GM23338 (cell line): ENCODE measurements around the gene HSD11B2. TPM values are rescaled to one million over a fixed set of nuclear protein-coding genes. Genes with fewer than 3 reads are reported as not detected.

Source experiments
- ATAC-seq: fragments of 200-7000 bp; cut with Tn5 transposase; 3 replicates; pipeline ENCODE4 v1.9.1; 2020
- DNase-seq: peaks from one replicate; pipeline ENCODE4 v3.0.0-alpha.2; 2015; ENCODE audit warnings: low spot score
- H2AFZ ChIP-seq: fragments of 200-600 bp; sonication (generic); 2 replicates; pipeline ENCODE4 v1.8.0; 2016; ENCODE audit warnings: antibody characterized with exemption, mild to moderate bottlenecking, moderate library complexity
- H3F3A ChIP-seq: fragments of 200-600 bp; sonication (generic); replicated peaks from 2 replicates; pipeline ENCODE4 v1.8.0; 2017; ENCODE audit warnings: antibody characterized with exemption, mixed run types, low read depth
- H3K27ac ChIP-seq: fragments of 200-600 bp; sonication (generic); 2 replicates; pipeline ENCODE4 v1.6.1; 2016; ENCODE audit warnings: low read depth
- H3K27me3 ChIP-seq: fragments of 200-600 bp; sonication (generic); 2 replicates; pipeline ENCODE4 v1.8.0; 2016; ENCODE audit warnings: mild to moderate bottlenecking, mixed run types, moderate library complexity; ENCODE audit not compliant: insufficient read depth
- H3K36me3 ChIP-seq: fragments of 200-600 bp; sonication (generic); 2 replicates; pipeline ENCODE4 v1.8.0; 2016; ENCODE audit warnings: mild to moderate bottlenecking; ENCODE audit not compliant: insufficient read depth
- H3K4me1 ChIP-seq: fragments of 200-600 bp; sonication (generic); 2 replicates; pipeline ENCODE4 v1.8.0; 2016; ENCODE audit warnings: mild to moderate bottlenecking, moderate library complexity; ENCODE audit not compliant: insufficient read depth
- H3K4me2 ChIP-seq: fragments of 200-600 bp; sonication (generic); 2 replicates; pipeline ENCODE4 v1.7.1; 2017; ENCODE audit warnings: mixed run types
- H3K4me3 ChIP-seq: fragments of 200-600 bp; sonication (generic); 2 replicates; pipeline ENCODE4 v1.6.1; 2016; ENCODE audit warnings: mixed run types
- H3K79me2 ChIP-seq: fragments of 200-600 bp; sonication (generic); replicated peaks from 2 replicates; pipeline ENCODE4 v1.8.0; 2017; ENCODE audit warnings: mild to moderate bottlenecking; ENCODE audit not compliant: insufficient read depth
- H3K9me2 ChIP-seq: fragments of 200-600 bp; sonication (generic); 2 replicates; pipeline ENCODE4 v1.8.0; 2017; ENCODE audit not compliant: insufficient read depth
- H4K20me1 ChIP-seq: fragments of 200-600 bp; sonication (generic); replicated peaks from 2 replicates; pipeline ENCODE4 v1.8.0; 2017; ENCODE audit warnings: mild to moderate bottlenecking; ENCODE audit not compliant: insufficient read depth
- H3K27ac Mint-ChIP-seq: 2 replicates; pipeline ENCODE4 v1.8.0; 2020; ENCODE audit warnings: inconsistent platforms, mild to moderate bottlenecking, moderate library complexity, mixed read lengths
- H3K27me3 Mint-ChIP-seq: 3 replicates; pipeline ENCODE4 v1.8.0; 2022; ENCODE audit warnings: low read depth, mild to moderate bottlenecking, moderate library complexity, mixed read lengths, inconsistent platforms; ENCODE audit not compliant: insufficient read depth, poor library complexity
- H3K36me3 Mint-ChIP-seq: 3 replicates; pipeline ENCODE4 v1.8.0; 2021; ENCODE audit warnings: low read depth, mild to moderate bottlenecking, inconsistent platforms, moderate library complexity, mixed read lengths
- H3K4me1 Mint-ChIP-seq: 3 replicates; pipeline ENCODE4 v1.8.0; 2020; ENCODE audit warnings: mild to moderate bottlenecking, inconsistent platforms, mixed read lengths
- H3K4me3 Mint-ChIP-seq: 3 replicates; pipeline ENCODE4 v1.8.0; 2021; ENCODE audit warnings: moderate library complexity, mild to moderate bottlenecking, inconsistent platforms, mixed read lengths
- H3K9me3 Mint-ChIP-seq: 3 replicates; pipeline ENCODE4 v1.8.0; 2020; ENCODE audit warnings: moderate library complexity, mild to moderate bottlenecking, inconsistent platforms, mixed read lengths
- CREB1 ChIP-seq: fragments of 250-450 bp; sonication (Bioruptor Pico); IDR thresholded peaks from 2 replicates; pipeline ENCODE4 v1.5.0; 2020; ENCODE audit warnings: low read depth, mild to moderate bottlenecking, moderate library complexity
- EZH2 ChIP-seq: fragments of 200-600 bp; sonication (generic); IDR thresholded peaks from one replicate; pipeline ENCODE4 v1.8.0; 2017; ENCODE audit warnings: antibody characterized with exemption, mild to moderate bottlenecking, low read depth; ENCODE audit not compliant: unreplicated experiment
- EZH2phosphoT487 ChIP-seq: fragments of 200-600 bp; sonication (generic); IDR thresholded peaks from one replicate; pipeline ENCODE4 v1.8.1; 2018; ENCODE audit warnings: antibody characterized with exemption; ENCODE audit not compliant: unreplicated experiment
- JUNB ChIP-seq: IDR thresholded peaks from one replicate; pipeline ENCODE4 v1.6.1; 2016; ENCODE audit warnings: antibody characterized with exemption; ENCODE audit not compliant: unreplicated experiment
- NANOG ChIP-seq: IDR thresholded peaks from 2 replicates; pipeline ENCODE4 v1.6.1; 2016; ENCODE audit warnings: antibody characterized with exemption, borderline replicate concordance
- POLR2AphosphoS5 ChIP-seq: IDR thresholded peaks from 2 replicates; pipeline ENCODE4 v1.6.1; 2016; ENCODE audit warnings: antibody characterized with exemption, low read depth
- STAT1 ChIP-seq: IDR thresholded peaks from one replicate; pipeline ENCODE4 v1.6.1; 2016; ENCODE audit warnings: antibody characterized with exemption; ENCODE audit not compliant: unreplicated experiment
- ZNF114 ChIP-seq: fragments of 250-450 bp; sonication (Bioruptor Pico); IDR thresholded peaks from 2 replicates; pipeline ENCODE4 v1.5.0; 2020; ENCODE audit warnings: mild to moderate bottlenecking, moderate library complexity
- ZNF331 ChIP-seq: fragments of 250-450 bp; sonication (Bioruptor Pico); IDR thresholded peaks from 2 replicates; pipeline ENCODE4 v1.5.0; 2020; ENCODE audit warnings: low read depth, mild to moderate bottlenecking, moderate library complexity
- ZNF462 ChIP-seq: fragments of 250-450 bp; sonication (Bioruptor Pico); IDR thresholded peaks from 2 replicates; pipeline ENCODE4 v1.5.0; 2020; ENCODE audit warnings: mild to moderate bottlenecking, moderate library complexity
- polyA plus RNA-seq: library from polyadenylated mRNA; unstranded; fragments of >200 nt; fragmentation: Nextera tagmentation; extraction: Ambion mirVana; gene quantifications from 2 replicates; pipeline ENCODE4 v1.2.1, GENCODE V29; 2016
- total RNA-seq: library from RNA; depleted of rRNA; stranded (reverse); fragments of >200 nt; shearing (Covaris generic); gene quantifications from 2 replicates; pipeline ENCODE4 v1.2.3, GENCODE V29; 2014
- TF ChIP-seq, protein P1 (sequence below): IDR thresholded peaks from one replicate; pipeline ENCODE4 v1.6.1; 2018; ENCODE audit warnings: antibody characterized with exemption; ENCODE audit not compliant: unreplicated experiment
- TF ChIP-seq, protein P2 (sequence below): IDR thresholded peaks from 2 replicates; pipeline ENCODE4 v1.6.1; 2016; ENCODE audit warnings: antibody characterized with exemption
- TF ChIP-seq, protein P3 (sequence below), 2 experiments: fragments of 200-600 bp in 1 of 2; sonication (generic) in 1 of 2; conservative IDR thresholded peaks; 2 replicates each; pipeline versions ENCODE4 v1.5.1 to v1.6.1; 2016 to 2017; ENCODE audit warnings: antibody characterized with exemption in 2 of 2, low read depth in 2 of 2, mild to moderate bottlenecking in 2 of 2, moderate library complexity in 1 of 2

Gene HSD11B2
- total and polyA plus RNA-seq, 2 experiments from 2014 or later = 14.8 to 23.0 TPM

DNA sequence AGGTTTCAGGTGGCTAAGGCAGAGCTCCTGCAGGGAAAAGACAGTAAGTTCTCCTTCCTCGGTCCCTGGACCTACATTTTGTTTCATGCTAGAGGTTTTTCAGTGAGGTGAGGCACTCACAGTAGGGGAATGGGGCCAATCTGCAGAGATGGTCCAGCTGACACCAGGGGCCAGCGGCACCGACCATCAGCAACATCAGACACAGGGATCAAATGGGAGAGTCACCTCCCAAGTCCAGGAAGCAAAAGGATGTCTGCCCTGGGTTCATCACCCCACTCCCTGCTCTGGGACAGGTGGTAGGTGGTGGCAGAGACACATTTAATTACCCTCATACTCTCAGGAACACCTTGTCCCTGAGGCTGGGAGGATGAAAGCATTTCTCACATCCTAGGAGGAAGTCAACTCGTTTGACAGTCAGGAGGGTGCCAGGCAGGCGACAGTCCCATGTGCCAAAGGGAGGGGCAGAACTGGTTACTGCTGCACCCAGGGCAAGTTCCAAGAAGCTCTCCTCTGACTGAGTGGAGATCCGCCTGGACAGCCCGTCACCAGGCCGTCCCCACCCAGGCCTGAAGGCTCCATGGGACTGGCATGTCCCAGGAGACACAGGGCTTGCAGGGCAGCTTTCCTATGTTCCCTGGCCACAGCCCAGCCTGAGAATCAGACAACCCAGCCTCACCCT lies 30.8 kb downstream of the HSD11B2 start:
- no peaks in the 10 kb centered on the region for H3K36me3 Mint-ChIP-seq
- no peak for ATAC-seq
- H3K9me3 Mint-ChIP-seq = no peaks in the 10 kb centered on the region
- DNase-seq = no peak
- H3K4me1 ChIP-seq = no peaks in the 10 kb centered on the region
- no peak overlapping the region for H3K27ac ChIP-seq
- no peak overlapping the region for H2AFZ ChIP-seq
- no peak overlapping the region for H3K4me2 ChIP-seq
- H3K36me3 ChIP-seq = no peaks in the 10 kb centered on the region
- no peak overlapping the region for H3K4me3 ChIP-seq
- no peaks in the 10 kb centered on the region for H3K27me3 ChIP-seq
- peak overlapping the region; percentile 56; the same call in 1 of the 2 replicates for H3K27ac Mint-ChIP-seq
- peaks cover 6% of the 10 kb centered on the region for H3K27me3 Mint-ChIP-seq
- H3K79me2 ChIP-seq = no peaks in the 10 kb centered on the region
- no peak overlapping the region for H3K4me3 Mint-ChIP-seq
- H3K9me2 ChIP-seq = no peaks in the 10 kb centered on the region
- TF ChIP-seq EZH2phosphoT487 (no peak), ZNF331 (CRISPR knock-in tag) (no peak), JUNB (no peak), POLR2AphosphoS5 (no peak), STAT1 (no peak), ZNF462 (no peak), ZNF114 (CRISPR knock-in tag) (no peak), NANOG (no peak), EZH2 (no peak), CREB1 (CRISPR knock-in tag) (no peak)
- TF ChIP-seq, protein P1, sequence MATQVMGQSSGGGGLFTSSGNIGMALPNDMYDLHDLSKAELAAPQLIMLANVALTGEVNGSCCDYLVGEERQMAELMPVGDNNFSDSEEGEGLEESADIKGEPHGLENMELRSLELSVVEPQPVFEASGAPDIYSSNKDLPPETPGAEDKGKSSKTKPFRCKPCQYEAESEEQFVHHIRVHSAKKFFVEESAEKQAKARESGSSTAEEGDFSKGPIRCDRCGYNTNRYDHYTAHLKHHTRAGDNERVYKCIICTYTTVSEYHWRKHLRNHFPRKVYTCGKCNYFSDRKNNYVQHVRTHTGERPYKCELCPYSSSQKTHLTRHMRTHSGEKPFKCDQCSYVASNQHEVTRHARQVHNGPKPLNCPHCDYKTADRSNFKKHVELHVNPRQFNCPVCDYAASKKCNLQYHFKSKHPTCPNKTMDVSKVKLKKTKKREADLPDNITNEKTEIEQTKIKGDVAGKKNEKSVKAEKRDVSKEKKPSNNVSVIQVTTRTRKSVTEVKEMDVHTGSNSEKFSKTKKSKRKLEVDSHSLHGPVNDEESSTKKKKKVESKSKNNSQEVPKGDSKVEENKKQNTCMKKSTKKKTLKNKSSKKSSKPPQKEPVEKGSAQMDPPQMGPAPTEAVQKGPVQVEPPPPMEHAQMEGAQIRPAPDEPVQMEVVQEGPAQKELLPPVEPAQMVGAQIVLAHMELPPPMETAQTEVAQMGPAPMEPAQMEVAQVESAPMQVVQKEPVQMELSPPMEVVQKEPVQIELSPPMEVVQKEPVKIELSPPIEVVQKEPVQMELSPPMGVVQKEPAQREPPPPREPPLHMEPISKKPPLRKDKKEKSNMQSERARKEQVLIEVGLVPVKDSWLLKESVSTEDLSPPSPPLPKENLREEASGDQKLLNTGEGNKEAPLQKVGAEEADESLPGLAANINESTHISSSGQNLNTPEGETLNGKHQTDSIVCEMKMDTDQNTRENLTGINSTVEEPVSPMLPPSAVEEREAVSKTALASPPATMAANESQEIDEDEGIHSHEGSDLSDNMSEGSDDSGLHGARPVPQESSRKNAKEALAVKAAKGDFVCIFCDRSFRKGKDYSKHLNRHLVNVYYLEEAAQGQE = no peak
- TF ChIP-seq, protein P2, sequence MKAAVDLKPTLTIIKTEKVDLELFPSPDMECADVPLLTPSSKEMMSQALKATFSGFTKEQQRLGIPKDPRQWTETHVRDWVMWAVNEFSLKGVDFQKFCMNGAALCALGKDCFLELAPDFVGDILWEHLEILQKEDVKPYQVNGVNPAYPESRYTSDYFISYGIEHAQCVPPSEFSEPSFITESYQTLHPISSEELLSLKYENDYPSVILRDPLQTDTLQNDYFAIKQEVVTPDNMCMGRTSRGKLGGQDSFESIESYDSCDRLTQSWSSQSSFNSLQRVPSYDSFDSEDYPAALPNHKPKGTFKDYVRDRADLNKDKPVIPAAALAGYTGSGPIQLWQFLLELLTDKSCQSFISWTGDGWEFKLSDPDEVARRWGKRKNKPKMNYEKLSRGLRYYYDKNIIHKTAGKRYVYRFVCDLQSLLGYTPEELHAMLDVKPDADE = no peak
- TF ChIP-seq, protein P3, sequence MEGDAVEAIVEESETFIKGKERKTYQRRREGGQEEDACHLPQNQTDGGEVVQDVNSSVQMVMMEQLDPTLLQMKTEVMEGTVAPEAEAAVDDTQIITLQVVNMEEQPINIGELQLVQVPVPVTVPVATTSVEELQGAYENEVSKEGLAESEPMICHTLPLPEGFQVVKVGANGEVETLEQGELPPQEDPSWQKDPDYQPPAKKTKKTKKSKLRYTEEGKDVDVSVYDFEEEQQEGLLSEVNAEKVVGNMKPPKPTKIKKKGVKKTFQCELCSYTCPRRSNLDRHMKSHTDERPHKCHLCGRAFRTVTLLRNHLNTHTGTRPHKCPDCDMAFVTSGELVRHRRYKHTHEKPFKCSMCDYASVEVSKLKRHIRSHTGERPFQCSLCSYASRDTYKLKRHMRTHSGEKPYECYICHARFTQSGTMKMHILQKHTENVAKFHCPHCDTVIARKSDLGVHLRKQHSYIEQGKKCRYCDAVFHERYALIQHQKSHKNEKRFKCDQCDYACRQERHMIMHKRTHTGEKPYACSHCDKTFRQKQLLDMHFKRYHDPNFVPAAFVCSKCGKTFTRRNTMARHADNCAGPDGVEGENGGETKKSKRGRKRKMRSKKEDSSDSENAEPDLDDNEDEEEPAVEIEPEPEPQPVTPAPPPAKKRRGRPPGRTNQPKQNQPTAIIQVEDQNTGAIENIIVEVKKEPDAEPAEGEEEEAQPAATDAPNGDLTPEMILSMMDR (conservative IDR thresholded peaks at IDR 0.05; ENCODE audit: low read depth in 2 of 2) = no peak
- H3K4me1 Mint-ChIP-seq = peaks cover 10% of the 10 kb centered on the region
- peaks cover 12% of the 10 kb centered on the region; the same call in 1 of the 2 replicates for H4K20me1 ChIP-seq
- 0 out of 2 replicates have a peak, but pooled peaks cover 2% of the 10 kb centered on the region for H3F3A ChIP-seq
